Measurements from ENCODE around the gene RBM45.

The RBM45 gene, protein sequence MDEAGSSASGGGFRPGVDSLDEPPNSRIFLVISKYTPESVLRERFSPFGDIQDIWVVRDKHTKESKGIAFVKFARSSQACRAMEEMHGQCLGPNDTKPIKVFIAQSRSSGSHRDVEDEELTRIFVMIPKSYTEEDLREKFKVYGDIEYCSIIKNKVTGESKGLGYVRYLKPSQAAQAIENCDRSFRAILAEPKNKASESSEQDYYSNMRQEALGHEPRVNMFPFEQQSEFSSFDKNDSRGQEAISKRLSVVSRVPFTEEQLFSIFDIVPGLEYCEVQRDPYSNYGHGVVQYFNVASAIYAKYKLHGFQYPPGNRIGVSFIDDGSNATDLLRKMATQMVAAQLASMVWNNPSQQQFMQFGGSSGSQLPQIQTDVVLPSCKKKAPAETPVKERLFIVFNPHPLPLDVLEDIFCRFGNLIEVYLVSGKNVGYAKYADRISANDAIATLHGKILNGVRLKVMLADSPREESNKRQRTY

DNA sequence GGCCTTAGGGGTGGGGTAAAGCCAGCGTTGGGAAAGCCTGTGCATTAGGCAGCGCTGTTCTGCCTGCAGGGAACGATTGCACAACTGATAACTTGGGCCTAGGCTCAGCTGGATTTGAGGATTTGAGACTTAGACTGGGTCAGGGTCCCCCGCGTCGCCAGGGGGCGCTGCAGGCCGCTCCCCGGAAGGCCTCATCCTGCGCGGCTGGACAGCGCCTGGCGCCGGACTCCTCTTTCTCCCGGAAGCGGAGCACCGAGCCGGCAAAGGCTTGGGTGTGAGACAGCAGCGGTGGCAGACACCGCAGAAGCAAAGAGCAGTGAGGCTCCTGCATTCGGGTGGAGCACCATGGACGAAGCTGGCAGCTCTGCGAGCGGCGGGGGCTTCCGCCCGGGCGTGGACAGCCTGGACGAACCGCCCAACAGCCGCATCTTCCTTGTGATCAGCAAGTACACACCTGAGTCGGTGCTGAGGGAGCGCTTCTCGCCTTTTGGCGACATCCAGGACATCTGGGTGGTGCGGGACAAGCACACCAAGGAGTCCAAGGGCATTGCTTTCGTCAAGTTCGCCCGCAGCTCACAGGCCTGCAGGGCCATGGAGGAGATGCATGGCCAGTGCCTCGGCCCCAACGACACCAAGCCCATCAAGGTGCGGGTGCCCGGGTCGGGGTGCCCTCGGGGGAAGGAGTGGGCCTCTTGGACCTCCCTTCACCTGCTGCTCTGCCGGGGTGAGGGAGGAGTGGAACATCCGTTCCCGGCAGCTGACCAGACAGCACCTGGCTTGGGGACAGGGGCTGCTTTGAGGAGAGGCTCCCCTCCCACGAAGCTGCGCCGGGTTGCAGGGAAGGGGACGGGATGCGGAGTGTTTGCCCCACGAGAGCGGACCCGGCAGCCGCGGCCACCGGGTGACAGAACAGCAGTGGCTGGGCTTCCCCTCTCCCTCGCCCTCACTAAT lies at the start of gene RBM45:
Gene RBM45, plus strand, starts transcription at position 236 of the 951 bp plus-strand sequence. Its CDS starts 110 bp downstream, at position 346.
- Histone ChIP-seq H3K9me3 (ENCODE audit: control insufficient read depth in 1 of 2, low read length in 2 of 2) (no peaks in the 10 kb centered on the region), H3K4me1 (ENCODE audit: control insufficient read depth in 1 of 2, insufficient read depth in 2 of 2, low read length in 2 of 2) (peaks cover 9 to 14% of the 10 kb centered on the region in 2 donors), H3K4me3 (ENCODE audit: low read depth in 1 of 2, low read length in 2 of 2) (peak within 1 kb of the TSS; percentile 96 to 98), H3K27ac (ENCODE audit: low read depth, low read length) (peak within 1 kb of the TSS; percentile 64), H3K9ac (ENCODE audit: low read depth in 1 of 2, low read length in 2 of 2) (peak within 1 kb of the TSS; percentile 86 to 93), H3K27me3 (ENCODE audit: control insufficient read depth in 1 of 2, insufficient read depth in 2 of 2, low read length in 2 of 2) (no peaks in the 10 kb centered on the region), H3K36me3 (ENCODE audit: control insufficient read depth in 1 of 2, insufficient read depth in 2 of 2, low read length in 2 of 2) (no peaks in the 10 kb centered on the region)

DNA sequence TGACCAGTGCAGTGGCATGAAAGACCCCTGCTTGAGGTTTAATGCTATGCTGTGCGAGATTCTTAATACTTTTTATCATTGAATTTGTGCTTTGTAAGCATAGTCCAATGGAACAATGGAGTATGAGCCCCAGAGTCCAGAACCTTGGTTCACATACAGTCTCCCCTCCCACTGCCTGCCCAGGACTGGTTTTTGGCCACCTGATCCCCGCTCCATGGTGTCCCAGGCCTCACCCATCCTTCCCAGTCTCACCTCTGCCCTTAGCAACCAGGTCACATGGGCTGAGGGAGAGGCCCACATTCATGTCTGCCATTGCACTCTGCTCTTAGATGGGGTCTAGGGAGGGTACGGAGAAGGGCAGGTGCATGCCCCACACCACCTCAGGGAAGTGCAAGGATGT lies 45.9 kb upstream of the RBM45 start:
- Histone ChIP-seq H3K27ac (ENCODE audit: low read depth, low read length) (no peak overlapping the region), H3K9ac (ENCODE audit: low read depth in 1 of 2, low read length in 2 of 2) (no peak overlapping the region), H3K4me3 (ENCODE audit: low read depth in 1 of 2, low read length in 2 of 2) (no peak overlapping the region), H3K4me1 (ENCODE audit: control insufficient read depth in 1 of 2, insufficient read depth in 2 of 2, low read length in 2 of 2) (peaks cover 0 to under 1% of the 10 kb centered on the region in 2 donors), H3K36me3 (ENCODE audit: control insufficient read depth in 1 of 2, insufficient read depth in 2 of 2, low read length in 2 of 2) (no peaks in the 10 kb centered on the region), H3K27me3 (ENCODE audit: control insufficient read depth in 1 of 2, insufficient read depth in 2 of 2, low read length in 2 of 2) (peaks cover 0 to 2% of the 10 kb centered on the region in 2 donors), H3K9me3 (ENCODE audit: control insufficient read depth in 1 of 2, low read length in 2 of 2) (no peaks in the 10 kb centered on the region)

DNA sequence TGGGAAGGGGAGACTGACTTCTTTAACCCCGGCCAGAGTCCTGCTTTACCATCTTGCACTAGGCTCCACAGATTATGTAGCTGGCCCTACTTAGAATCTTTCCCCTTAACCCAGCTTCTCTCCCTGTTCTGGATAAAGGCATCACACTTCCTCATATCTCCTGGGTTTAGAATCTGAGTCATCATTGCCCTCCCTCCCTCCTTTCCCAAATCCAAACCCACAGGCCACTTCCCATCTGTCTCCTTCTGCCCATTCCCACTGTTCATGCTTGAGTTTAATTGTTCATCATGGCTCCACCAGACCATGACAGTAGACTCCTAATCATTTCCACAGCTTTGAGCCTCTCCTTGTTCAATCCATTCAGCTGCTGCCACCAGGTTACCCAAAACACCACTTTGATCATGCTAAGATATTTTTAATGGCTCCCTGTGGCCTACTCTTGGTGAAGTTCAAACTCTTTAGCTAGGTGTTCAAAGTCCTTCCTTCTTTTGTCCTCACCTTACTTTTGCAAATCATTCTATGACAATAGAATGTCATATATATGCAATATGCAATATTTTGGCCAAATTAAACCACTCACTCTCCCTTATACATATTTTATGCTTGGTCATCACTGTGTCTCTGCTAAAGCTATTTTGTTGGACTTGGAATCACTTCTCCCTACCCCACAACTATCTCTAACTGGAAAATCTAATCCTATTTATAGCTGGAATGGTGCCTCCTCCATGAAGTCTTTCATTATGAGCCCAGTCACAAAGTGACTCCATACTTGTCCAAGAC lies 45.2 kb upstream of the RBM45 start:
- no peak overlapping the region for H3K9ac ChIP-seq (ENCODE audit: low read depth in 1 of 2, low read length in 2 of 2)
- H3K4me1 ChIP-seq (ENCODE audit: control insufficient read depth in 1 of 2, insufficient read depth in 2 of 2, low read length in 2 of 2): peaks cover 2 to 8% of the 10 kb centered on the region in 2 donors
- H3K27ac ChIP-seq (ENCODE audit: low read depth, low read length): no peak overlapping the region
- no peaks in the 10 kb centered on the region for H3K36me3 ChIP-seq (ENCODE audit: control insufficient read depth in 1 of 2, insufficient read depth in 2 of 2, low read length in 2 of 2)
- H3K4me3 ChIP-seq (ENCODE audit: low read depth in 1 of 2, low read length in 2 of 2): no peak overlapping the region
- H3K27me3 ChIP-seq (ENCODE audit: control insufficient read depth in 1 of 2, insufficient read depth in 2 of 2, low read length in 2 of 2): peaks cover 0 to 7% of the 10 kb centered on the region in 2 donors
- no peaks in the 10 kb centered on the region for H3K9me3 ChIP-seq (ENCODE audit: control insufficient read depth in 1 of 2, low read length in 2 of 2)

DNA sequence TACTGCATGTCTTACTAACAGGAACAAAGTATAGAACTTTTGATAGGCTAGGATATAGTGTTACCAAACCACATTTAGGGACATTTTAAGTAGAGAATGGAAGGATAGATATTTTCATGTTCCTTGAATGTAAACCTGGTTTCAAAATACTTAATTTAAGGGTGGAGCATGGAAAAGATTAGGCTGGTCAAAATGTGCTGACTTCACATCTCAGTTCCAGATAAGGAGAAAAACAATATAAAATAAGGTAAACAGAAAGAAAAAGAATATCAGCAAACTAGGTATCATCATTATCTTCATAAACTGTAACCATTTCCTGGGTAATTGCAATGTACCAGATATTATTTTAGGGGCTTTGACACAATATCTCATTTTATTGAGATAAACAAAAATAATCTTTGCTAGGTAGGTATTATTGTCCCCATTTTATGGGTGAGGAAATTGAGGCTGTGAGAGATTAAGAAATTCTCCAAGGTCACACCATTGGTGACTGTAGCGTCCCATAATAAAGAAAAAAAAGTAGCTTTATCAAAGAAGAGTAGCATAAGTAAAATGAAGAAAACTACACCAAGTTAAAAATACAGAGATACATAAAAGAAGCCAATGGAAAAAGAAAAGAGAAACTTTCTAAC lies 43.3 kb upstream of the RBM45 start:
- Histone ChIP-seq H3K27me3 (ENCODE audit: control insufficient read depth in 1 of 2, insufficient read depth in 2 of 2, low read length in 2 of 2) (peaks cover 0 to 12% of the 10 kb centered on the region in 2 donors), H3K27ac (ENCODE audit: low read depth, low read length) (no peak overlapping the region), H3K9me3 (ENCODE audit: control insufficient read depth in 1 of 2, low read length in 2 of 2) (no peaks in the 10 kb centered on the region), H3K4me1 (ENCODE audit: control insufficient read depth in 1 of 2, insufficient read depth in 2 of 2, low read length in 2 of 2) (peaks cover 11 to 21% of the 10 kb centered on the region in 2 donors), H3K4me3 (ENCODE audit: low read depth in 1 of 2, low read length in 2 of 2) (no peak overlapping the region), H3K36me3 (ENCODE audit: control insufficient read depth in 1 of 2, insufficient read depth in 2 of 2, low read length in 2 of 2) (no peaks in the 10 kb centered on the region), H3K9ac (ENCODE audit: low read depth in 1 of 2, low read length in 2 of 2) (no peak overlapping the region)

DNA sequence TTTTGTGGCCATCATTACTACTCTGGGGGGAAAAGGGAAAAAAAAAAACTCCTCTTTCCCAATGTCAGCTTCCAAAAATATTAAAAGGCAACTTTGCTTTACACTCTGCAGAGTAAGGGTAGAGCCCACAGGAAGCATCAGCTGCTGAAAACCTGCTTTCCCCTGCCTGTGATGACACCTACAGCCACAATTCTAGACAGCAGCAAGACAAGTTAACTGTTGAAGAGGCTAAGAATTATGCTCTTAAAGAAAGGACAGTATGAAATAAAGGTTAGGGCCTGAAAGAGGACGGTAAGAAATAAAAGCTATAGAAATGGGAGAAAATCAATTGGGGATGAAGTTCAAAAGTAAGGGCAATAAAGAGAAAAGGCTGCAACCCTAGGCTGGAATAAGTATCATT lies 42.7 kb upstream of the RBM45 start:
- Histone ChIP-seq H3K4me1 (ENCODE audit: control insufficient read depth in 1 of 2, insufficient read depth in 2 of 2, low read length in 2 of 2) (peaks cover 16 to 26% of the 10 kb centered on the region in 2 donors), H3K27ac (ENCODE audit: low read depth, low read length) (no peak overlapping the region), H3K9ac (ENCODE audit: low read depth in 1 of 2, low read length in 2 of 2) (no peak overlapping the region), H3K9me3 (ENCODE audit: control insufficient read depth in 1 of 2, low read length in 2 of 2) (no peaks in the 10 kb centered on the region), H3K27me3 (ENCODE audit: control insufficient read depth in 1 of 2, insufficient read depth in 2 of 2, low read length in 2 of 2) (peaks cover 0 to 12% of the 10 kb centered on the region in 2 donors), H3K4me3 (ENCODE audit: low read depth in 1 of 2, low read length in 2 of 2) (no peak overlapping the region), H3K36me3 (ENCODE audit: control insufficient read depth in 1 of 2, insufficient read depth in 2 of 2, low read length in 2 of 2) (no peaks in the 10 kb centered on the region)

DNA sequence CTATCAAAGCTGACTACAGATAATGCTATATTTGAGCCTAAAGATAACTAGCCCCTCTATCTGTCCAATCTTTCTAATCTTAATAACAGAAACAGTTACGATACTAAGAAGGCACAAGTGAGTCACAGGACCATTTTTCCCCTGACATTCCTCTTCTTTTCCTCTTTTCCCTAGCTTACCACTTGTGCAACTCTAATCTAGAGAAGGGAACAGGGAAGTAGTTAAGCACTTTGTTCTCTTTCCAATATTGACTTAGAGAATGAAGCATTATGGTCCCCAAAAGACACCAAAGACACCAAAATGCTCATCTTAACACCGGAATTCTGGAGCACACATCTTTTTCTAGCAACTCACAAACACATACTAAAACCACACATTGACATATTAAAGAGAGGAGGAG lies 41.4 kb upstream of the RBM45 start:
- Histone ChIP-seq H3K9ac (ENCODE audit: low read depth in 1 of 2, low read length in 2 of 2) (no peak overlapping the region), H3K4me3 (ENCODE audit: low read depth in 1 of 2, low read length in 2 of 2) (no peak overlapping the region), H3K36me3 (ENCODE audit: control insufficient read depth in 1 of 2, insufficient read depth in 2 of 2, low read length in 2 of 2) (no peaks in the 10 kb centered on the region), H3K27me3 (ENCODE audit: control insufficient read depth in 1 of 2, insufficient read depth in 2 of 2, low read length in 2 of 2) (peaks cover 0 to 12% of the 10 kb centered on the region in 2 donors), H3K4me1 (ENCODE audit: control insufficient read depth in 1 of 2, insufficient read depth in 2 of 2, low read length in 2 of 2) (peaks cover 17 to 29% of the 10 kb centered on the region in 2 donors), H3K9me3 (ENCODE audit: control insufficient read depth in 1 of 2, low read length in 2 of 2) (no peaks in the 10 kb centered on the region), H3K27ac (ENCODE audit: low read depth, low read length) (no peak overlapping the region)

DNA sequence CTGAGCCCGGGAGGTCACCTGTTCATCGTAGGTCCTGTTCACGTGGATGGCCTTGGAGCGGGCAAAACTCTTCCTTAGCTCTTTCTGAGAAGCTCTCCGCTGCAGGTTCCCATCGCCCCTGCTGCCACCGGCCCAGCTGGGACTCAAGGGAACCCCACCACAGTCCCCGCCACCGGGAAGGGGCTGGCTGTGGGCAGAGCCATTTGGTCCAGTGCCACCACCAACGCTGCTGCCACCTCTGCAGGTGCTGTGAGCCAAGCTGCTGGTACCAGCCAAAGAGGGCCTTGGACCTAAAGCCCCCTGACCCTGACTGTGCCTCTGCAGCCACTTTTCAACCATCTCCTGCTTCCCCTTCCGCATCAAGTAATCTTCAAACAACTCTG lies 40.2 kb upstream of the RBM45 start:
- Histone ChIP-seq H3K27me3 (ENCODE audit: control insufficient read depth in 1 of 2, insufficient read depth in 2 of 2, low read length in 2 of 2) (peaks cover 0 to 12% of the 10 kb centered on the region in 2 donors), H3K9ac (ENCODE audit: low read depth in 1 of 2, low read length in 2 of 2) (peak overlapping the region; percentile 34 to 55), H3K4me3 (ENCODE audit: low read depth in 1 of 2, low read length in 2 of 2) (peak overlapping the region; percentile 73 to 74)

DNA sequence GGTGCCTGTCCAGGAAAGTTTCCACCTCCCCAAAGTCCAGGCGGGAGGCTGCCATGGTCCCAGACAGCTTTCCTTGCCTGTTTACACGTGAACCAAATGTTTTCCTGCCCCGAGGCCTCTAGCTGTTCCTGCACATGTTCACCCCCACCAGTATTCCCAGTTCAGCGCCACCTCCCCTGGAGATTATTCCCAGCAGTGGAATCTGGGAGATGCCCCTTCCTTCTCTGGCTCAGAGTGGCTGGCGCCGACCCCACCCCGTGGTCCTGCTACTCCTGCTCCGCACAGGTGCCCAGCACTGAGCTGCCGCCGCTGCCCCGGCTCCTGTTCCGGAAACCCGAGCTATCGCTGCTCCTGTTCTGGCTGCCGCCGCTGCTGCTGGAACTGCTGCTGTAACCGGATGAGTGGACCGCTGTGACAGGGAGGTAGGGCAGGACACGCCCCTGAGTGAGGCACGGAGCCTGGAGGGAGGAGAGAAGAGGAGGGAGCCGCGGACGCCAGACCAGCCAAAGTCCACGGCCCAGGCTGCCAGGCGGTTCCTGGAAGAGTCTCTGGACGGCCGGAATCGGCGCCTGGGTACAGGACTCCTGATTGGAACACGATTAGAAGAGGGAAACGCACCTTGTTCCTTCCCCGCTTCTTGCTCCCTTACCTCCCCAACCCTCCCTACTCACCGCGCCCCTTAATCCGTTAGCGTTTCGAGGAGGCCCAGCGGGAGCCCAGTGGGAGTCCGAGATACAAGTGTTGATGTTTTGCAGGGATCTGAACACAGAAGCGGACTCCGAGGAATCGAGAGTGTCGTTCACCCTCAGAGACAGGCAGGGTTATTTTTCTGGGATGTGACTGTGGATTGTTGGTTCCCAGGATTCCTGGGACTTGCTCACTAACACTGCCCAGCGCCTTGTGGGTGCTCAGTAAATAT lies 39.6 kb upstream of the RBM45 start, which contains the start of gene PDE11A:
Gene PDE11A, minus strand, starts transcription at position 395 of the 919 bp plus-strand sequence. Its CDS starts 340 bp downstream, at position 55.
- H3K9me3 ChIP-seq (ENCODE audit: control insufficient read depth in 1 of 2, low read length in 2 of 2): no peaks in the 10 kb centered on the region
- no peaks in the 10 kb centered on the region for H3K36me3 ChIP-seq (ENCODE audit: control insufficient read depth in 1 of 2, insufficient read depth in 2 of 2, low read length in 2 of 2)
- peaks cover 0 to 12% of the 10 kb centered on the region in 2 donors for H3K27me3 ChIP-seq (ENCODE audit: control insufficient read depth in 1 of 2, insufficient read depth in 2 of 2, low read length in 2 of 2)
- peak within 1 kb of the TSS; percentile 73 to 74 for H3K4me3 ChIP-seq (ENCODE audit: low read depth in 1 of 2, low read length in 2 of 2)
- peak within 1 kb of the TSS; percentile 55 to 64 for H3K9ac ChIP-seq (ENCODE audit: low read depth in 1 of 2, low read length in 2 of 2)
- H3K4me1 ChIP-seq (ENCODE audit: control insufficient read depth in 1 of 2, insufficient read depth in 2 of 2, low read length in 2 of 2): peaks cover 17 to 29% of the 10 kb centered on the region in 2 donors
- H3K27ac ChIP-seq (ENCODE audit: low read depth, low read length): peak within 1 kb of the TSS; percentile 40

More for the DNA sequence above, 40.2 kb upstream of the RBM45 start:
- Histone ChIP-seq H3K27ac (ENCODE audit: low read depth, low read length) (no peak overlapping the region), H3K9me3 (ENCODE audit: control insufficient read depth in 1 of 2, low read length in 2 of 2) (no peaks in the 10 kb centered on the region), H3K4me1 (ENCODE audit: control insufficient read depth in 1 of 2, insufficient read depth in 2 of 2, low read length in 2 of 2) (peaks cover 17 to 29% of the 10 kb centered on the region in 2 donors), H3K36me3 (ENCODE audit: control insufficient read depth in 1 of 2, insufficient read depth in 2 of 2, low read length in 2 of 2) (no peaks in the 10 kb centered on the region)
